ENCODE measurements around the gene EAF2. TPM values are rescaled to one million over a fixed set of nuclear protein-coding genes. Genes with fewer than 3 reads are reported as not detected.
A peak's percentile ranks its signal among the peaks of the same experiment; 100 is the strongest.
"Not testable (repeated sequence)": the region's sequence is repeated elsewhere in the genome, so short reads cannot be mapped to it uniquely, and the experiment has no call there.

Gene EAF2
- 1.3 and 5.3 TPM in 2 replicates for total RNA-seq (2014; rRNA removed; shearing (Covaris generic))

DNA sequence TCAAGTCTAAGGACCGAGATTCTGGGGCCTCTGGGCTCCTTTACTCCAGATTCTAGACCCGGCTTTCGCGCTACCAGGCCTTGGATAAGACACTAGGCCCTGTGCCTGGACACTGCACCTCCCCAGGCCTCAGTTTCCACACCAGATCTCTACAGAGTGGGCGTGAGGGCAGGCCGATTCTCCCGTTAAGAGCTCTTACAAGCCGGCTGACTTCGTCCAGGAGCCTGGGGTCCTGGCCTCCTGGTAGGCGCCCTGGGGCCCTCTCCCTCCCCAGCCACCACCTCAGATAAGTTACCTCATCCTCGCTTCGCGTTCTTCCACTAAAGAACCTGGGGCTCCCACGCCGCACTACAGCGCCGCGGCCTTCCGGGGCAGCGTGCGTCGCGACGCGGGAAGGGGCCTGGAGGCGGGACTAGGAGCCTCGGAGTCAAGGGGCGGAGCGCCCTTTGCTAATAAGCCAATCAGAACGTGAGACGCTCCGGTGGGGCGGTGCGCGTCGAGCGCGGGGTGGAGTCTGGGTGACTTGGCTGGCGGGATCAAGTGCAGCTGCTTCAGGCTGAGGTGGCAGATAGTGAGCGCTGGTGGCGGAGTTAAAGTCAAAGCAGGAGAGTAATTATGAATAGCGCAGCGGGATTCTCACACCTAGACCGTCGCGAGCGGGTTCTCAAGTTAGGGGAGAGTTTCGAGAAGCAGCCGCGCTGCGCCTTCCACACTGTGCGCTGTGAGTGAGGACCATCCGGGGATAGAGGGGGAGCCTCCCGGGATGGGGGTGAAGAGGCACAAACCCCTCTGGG, at the start of gene EAF2, which contains the start of gene IQCB1:
EAF2 (plus strand) TSS at position 539 of the 794 bp plus-strand sequence; CDS start at position 616, 77 bp downstream.
IQCB1 (minus strand) TSS at position 390 of the 794 bp plus-strand sequence. CDS start 6,100 bp downstream, outside the sequence.
- DNase-seq (ENCODE audit: low read depth), result peak; percentile 93

DNA sequence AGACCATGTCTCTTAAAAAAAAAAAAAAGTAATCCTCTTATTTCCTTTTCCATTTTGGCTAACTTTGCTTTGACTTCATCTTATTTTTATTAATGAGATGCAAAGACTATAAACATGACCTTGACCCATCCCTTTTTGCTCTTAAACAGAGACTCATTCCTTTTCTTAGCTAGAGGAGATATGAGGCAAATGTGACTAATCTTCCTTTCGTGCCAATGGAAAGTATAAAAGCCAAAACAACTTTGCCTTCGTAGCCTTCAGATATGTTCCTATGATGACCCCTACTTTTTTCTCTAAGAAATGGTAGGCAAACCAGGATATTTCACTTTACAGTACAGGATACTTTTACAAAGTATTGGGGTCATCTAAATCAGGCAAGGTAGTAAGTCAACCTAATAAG, 48.5 kb upstream of the EAF2 start:
- peak; percentile 8 for DNase-seq (ENCODE audit: low read depth)

DNA sequence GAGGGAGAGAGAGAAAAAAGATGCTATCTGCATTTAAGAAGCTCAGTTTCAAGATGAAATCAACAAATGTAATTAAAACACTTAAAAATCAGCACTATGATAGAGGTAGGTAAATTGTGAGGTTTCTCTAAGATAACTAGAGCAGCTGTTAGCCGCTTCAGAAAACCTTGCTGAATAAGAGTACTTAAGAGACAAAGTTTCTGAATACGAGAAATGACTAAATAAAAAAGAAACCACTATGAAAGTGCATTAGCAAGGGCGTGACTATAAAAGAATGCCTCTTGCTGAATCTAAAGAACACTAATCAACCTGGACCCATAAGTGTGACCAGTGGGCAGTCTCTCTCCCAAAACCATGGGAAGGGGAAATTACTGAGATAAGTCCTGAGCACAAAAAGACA, 41.9 kb upstream of the EAF2 start:
- DNase-seq (ENCODE audit: low read depth), result no peak

DNA sequence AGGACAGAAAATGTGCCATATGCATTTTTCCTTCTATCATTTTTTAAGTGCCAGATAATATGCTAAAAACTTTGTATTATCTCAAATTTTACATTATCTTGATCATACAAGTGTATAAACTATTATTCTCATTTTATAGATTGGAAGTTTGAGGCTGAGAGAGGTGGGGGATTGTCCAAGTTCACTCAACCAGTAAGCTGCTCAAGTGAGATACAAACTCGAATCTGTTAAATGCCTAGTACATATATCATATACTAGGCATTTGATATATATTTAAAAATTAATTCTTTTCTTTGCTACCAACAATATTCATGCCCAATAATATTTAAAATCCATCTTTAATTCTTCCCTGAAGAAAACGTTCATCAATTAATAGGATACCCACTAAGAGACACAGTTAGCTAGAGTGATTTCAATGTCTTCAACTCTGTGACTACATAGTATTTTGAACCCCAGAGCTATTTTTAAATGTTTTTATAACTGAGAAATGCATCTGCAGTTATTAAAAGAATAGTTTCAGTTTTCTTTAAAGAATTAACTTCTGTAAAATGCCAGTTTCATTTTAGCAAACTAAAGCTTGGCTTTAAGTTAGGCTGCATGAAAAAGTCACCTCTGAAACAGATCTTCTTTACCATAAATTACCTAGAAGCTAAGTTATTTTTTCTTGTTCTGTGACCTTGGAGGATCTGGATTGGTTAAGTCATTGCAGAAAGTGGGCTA, 40.6 kb upstream of the EAF2 start:
- no peak for DNase-seq (ENCODE audit: low read depth)

DNA sequence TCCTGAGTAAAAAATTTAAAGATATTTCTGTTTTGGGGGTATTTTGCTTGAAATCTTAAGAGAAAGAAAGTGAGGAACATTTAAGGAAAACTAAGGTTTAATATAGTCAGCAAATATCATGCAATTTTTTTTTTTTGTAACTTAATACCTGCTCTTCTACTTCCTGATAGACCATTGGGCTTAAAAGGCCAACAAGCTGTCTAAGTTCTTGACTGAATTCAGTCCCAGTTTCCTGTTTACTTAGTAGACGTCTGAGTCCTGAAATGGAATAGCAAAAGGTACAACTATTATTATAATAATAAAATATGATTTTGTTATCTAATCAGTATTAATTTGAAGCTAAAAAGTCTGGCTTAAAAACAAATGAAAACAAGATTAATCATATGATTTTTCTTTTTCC, 38.0 kb upstream of the EAF2 start:
- DNase-seq (ENCODE audit: low read depth), result no peak

DNA sequence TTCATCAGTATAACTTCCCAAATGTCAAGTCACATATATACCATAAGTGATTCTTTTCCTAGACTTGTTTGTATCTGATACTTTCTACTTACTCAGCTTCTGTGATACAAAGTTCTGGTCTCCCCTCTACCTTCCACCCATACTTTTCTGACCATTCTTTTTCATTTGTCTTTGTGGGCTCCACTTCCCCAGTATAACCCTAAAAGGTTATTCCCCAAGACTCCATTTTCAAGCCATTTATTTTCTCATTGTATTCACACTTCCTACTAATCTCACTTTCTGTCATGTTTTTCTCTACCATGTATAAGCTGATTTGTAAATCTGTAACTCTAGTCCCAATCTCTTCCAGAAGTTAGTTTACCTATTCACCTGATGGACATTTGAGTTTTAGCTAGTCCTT, 34.1 kb upstream of the EAF2 start:
- no peak for DNase-seq (ENCODE audit: low read depth)

DNA sequence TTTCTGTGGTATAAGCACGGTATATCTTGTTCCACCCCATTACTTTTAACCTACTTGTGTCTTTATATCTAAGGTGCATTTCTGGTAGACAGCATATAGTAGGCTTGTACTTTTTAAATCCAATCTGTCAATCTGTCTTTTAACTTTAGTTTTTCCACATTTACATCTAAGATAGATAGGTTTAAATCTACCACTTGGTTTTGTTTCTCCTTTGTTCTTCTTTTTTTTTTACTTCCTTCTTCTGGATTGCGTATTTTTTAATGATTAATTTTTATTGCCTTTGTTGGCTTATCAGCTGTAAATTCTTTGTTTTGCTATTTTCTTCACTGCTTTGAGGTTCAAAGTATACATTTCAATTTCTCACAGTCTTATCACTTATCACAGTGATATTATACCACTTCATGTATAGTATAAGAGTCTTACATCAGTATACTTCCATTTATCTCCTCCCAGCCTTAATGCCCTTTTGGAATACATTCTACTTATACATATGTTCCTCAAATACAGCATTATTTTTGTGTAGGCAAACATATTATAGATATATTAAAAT, 31.2 kb upstream of the EAF2 start:
- no peak for DNase-seq (ENCODE audit: low read depth)

DNA sequence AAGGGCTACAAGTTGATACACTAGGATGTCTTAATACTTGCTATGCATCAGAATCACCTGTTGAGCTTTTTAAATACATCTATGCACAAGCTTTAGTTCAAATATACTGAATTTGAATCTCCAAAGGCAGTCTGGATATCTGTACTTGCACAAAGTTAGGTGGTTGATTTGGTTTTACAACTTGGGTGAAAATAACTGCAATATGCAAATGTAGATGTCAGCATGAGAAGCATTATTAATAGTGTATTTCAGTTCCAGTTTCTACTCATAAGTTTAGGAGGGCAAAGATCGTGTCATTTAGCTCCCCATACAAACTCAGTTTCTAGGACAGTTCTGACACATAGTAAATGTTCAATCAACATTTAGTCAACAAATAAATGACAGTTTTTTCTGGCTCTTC, 25.8 kb upstream of the EAF2 start:
- no peak for DNase-seq (ENCODE audit: low read depth)

DNA sequence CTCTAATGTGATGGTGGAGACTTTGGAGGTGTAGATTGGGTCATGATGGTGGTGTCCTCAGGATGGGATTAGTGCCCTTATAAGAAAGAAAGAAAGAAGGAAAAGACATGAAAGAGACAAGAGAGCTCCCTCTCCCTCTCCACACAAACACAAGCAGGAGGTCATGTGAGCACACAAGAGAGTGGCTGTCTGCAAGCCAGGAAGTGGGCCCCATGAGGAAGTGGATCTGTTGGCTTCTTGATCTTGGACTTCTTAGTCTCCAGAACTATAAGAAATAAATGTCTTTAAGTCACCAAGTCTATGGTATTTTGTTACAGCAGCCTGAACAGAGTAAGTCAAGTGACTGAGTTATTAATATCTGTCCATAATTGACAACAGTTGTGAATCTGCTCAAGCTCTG, 17.3 kb upstream of the EAF2 start:
- DNase-seq (ENCODE audit: low read depth), result no peak

DNA sequence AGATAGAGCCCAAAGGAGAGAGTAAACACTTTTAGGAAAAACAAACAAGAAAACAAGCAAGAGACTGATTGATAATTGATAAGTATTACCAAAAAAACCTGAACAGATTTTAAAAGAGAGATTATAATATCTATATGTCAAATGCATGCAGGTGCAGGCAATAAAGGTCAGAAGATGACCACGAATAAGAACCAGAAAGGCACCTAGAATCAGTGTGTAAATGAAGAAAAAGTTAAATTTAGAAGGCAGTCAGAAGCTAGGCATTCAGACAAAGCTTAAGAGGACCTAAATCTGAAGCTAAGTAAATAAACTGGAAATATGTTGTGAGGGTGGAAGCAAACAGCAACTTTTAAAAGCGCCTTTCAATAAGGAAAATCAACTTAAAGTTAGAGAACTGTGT, 16.4 kb upstream of the EAF2 start:
- DNase-seq (ENCODE audit: low read depth), result no peak

DNA sequence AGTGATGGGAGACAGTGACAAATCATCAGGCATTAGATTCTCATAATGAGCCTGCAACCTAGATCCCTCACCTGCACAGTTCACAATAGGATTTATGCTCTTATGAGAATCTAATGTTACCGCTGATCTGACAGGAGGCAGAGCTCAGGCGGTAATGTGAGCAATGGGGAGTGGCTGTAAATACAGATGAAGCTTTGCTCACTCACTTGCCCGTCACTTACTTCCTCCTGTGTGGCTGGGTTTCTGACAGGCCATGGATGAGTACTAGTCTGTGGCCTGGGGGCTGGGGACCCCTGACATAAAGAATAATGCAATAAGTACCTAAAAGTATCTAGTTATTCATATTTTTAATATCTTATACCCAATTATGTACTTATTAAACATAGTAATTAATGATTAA, 15.8 kb upstream of the EAF2 start:
- no peak for DNase-seq (ENCODE audit: low read depth)

DNA sequence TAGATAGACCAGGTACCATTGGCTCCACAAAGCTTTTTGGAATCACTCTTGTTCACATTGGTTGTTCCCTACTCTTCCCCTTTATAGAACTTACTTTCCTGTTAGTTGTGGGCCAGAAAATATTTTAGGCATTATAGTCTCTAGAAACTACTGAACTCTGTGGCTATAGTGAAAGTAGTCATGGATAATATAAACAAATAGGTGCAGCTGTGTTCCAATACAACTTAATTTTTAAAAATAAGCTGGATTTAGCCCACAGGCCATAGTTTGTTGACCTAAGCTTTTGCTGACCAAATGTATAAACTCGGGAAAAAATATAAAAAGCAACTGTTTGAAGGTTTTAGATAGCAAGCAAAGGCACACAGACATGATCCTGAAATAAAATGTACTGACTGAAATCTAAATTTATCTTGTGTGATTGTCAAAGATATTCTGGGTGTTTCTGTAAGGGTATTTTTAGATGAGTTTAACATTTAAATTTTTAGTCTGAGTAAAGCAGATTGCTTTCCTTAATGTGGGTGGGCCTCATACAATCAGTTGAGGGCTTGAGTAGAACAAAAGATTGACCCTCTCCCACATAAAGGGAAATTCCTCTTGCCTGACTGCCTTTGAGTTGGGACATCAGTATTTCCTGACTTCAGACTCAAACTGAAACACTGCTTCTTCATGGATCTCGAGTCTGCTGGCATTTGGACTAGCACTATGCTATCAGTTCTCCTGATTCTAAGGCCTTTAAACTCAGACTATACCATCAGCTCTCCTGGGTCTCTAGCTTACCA, 13.4 kb upstream of the EAF2 start:
- no peak for DNase-seq (ENCODE audit: low read depth)

DNA sequence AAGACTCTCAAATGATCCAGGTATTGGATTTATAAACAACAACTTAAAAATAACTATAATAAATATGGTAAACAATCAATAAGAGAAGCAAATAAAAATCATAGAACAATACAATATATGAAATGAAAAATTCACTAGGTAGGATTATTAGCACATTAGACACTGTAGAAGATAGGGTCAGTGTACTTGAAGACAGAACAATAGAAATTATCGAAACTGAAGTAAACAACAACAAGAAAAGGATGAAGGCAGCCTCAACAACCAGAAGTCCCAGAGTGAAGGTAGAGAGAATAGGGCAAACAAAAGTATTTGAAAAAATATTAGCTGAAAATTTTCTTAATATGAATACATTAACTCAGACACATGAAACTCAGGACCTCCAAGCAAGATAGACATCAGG, 12.0 kb upstream of the EAF2 start:
- DNase-seq (ENCODE audit: low read depth), result no peak

DNA sequence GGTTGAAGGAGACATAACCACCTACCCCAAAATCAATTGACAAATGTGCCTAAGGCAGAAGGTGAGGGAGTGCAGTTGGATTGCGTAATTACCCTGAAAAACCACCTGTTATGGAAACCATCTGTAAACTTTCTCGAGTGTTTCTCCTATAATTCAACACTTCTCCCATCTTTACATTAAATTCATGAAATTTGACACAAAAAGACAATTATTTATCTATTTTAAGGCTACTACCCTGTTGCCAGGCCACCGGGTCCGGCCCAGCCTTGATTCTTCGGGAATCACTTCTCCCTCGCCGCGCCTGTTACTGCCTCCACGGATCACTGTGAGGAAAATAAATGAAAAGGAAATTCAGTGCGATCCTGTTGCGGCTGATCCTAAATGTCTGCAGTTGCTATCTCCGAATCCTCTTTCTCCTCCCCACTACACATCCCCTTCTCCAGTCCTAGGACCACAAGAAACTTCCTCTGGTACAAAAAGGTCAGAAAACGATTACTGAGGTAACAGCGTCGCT, 795 bp upstream of the EAF2 start:
- DNase-seq (ENCODE audit: low read depth), result peak; percentile 13

DNA sequence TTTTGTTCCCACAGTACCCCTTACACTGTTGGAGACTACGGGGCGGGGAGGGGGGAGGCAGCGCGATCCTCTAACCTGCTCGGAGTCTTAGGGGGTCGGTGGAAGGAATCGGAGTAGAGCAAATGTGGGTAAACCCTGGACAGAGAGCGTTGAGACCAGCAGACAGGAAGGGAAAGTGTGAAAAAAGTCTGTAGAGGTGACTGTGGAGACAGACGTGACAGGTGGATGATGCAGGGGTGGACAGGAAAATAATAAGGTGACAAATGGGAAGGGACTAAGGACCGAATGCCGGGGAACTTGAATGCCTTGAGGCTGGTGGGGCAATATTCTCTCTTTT, 424 bp downstream of the EAF2 start:
- DNase-seq (ENCODE audit: low read depth), result no peak

DNA sequence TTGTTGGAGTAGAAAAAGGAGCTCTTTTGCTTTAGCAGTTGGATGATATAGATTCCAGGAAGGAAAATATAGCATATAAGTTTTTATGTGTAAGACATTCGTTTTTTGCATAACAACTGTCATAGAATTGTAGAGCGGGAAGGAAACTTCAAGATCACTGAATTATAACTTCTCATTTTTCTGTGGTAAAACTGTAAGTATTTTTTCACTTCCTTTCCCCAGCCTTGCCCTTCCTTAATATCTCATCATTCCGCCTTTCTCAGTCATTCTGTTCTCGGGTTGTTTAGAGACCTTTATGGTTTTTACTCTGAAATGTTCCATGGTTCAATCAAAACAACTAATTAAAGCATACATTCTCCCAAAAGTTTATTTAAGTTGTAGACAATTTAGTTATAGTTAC, 1.1 kb downstream of the EAF2 start:
- DNase-seq (ENCODE audit: low read depth), result no peak

DNA sequence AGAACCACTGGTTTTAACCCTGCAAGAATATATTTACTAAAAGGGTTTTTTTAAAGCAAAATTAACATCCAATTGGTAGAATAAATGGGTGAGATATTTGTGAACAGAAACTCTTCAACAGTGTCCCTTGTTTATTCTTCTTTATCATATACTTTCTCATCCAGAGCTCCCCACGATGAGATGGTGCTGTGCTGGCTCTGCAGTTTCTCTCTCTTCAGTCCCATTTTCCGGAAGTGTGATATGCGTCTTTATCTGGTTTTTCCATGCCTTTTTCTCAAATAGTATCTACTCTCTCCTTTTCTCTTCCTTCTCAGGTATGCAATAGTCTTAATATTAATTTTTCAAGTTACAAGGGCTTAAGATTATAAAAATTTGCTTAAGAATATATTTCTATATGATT, 1.5 kb downstream of the EAF2 start:
- no peak for DNase-seq (ENCODE audit: low read depth)

DNA sequence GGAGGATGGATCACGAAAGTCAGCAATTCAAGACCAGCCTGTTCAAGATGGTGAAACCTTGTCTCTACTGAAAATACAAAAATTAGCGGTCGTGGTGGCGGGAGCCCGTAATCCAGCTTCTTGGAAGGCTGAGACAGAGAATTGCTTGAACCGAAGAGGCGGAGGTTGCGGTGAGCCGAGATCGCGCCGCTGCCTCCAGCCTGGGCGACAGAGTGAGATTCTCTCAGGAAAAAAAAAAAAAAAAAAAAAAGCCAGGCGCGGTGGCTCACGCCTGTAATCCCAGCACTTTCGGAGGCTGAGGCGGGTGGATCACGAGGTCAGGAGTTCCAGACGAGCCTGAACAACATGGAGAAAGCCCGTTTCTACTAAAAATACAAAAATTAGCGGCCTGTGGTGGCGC, 5.0 kb downstream of the EAF2 start:
- DNase-seq (ENCODE audit: low read depth), result no peak

DNA sequence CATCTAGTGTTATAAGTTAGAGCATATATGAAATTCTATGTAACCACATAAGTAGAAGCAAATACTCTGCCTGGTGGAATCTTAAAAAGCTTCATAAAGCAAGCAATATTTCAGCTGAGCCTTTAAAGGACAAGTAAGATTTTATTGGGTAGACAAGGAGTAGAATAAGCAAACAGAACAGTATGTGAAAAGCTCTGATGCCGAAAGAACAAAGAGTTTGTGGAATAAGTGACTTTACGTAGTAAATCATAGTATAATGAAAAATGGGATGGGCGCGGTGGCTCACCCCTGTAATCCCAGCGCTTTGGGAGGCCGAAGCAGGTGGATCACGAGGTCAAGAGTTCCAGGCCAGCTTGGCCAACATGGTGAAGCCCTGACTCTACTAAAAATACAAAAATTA, 9.9 kb downstream of the EAF2 start:
- DNase-seq (ENCODE audit: low read depth), result no peak

DNA sequence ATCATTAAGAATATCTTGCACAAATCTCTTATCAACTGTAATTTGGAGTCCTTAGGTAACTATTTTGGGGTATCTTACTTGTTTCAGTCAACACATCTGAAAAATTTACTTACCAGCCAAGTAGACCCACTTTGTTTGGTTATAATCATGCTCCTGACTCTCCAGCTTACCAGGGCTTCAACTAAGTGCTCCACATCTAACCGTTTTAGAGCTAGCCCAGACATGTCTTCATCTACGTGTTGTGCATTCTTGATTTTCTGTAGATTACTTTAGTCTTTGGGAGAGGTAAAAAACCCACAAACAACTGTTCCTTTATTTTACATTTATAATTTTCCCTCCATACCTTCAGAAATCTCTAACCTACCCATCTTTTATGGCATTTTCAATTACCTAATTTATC, 17.2 kb downstream of the EAF2 start:
- no peak for DNase-seq (ENCODE audit: low read depth)

DNA sequence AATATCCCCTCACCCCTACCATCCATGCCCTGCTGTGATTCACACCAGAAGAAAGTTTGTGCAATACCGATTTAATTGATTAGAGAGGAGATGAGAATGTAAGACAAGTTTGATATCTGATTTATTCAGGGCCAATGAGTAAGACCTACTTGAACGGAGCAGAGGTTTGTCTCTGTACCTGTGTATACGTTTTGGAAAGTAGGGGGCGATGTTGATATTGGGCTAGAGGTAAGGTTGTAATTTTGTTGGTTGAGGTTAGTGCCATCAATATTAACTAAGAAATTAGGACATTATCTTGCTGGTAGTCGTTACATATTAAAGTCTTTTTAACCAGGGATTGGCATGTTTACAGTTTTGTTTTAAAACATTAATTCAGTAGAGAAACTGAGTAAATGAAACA, 20.5 kb downstream of the EAF2 start:
- peak; percentile 11 for DNase-seq (ENCODE audit: low read depth)

DNA sequence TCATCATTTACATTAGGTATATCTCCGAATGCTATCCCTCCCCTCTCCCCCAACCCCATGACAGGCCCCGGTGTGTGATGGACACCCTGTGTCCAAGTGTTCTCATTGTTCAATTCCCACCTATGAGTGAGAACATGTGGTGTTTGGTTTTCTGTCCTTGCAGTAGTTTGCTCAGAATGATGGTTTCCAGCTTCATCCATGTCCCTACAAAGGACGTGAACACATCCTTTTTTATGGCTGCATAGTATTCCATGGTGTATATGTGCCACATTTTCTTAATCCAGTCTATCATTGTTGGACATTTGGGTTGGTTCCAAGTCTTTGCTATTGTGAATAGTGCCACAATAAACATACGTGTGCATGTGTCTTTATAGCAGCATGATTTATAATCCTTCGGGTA, 22.8 kb downstream of the EAF2 start:
- DNase-seq (ENCODE audit: low read depth), result not testable (repeated sequence)
